PC-3 (cell line): ENCODE data around the gene SNX19.

Experiments used
- EZH2 ChIP-seq: fragments of 300-600 bp; sonication (generic); IDR thresholded peaks from one replicate; pipeline ENCODE4 v1.6.1; 2017; ENCODE audit warnings: antibody characterized with exemption, mild to moderate bottlenecking, low read length; ENCODE audit not compliant: unreplicated experiment
- EZH2phosphoT487 ChIP-seq: fragments of 300-600 bp; sonication (generic); IDR thresholded peaks from 2 replicates; pipeline ENCODE4 v1.6.1; 2018; ENCODE audit warnings: mild to moderate bottlenecking, antibody characterized with exemption, low read length, borderline replicate concordance
- TF ChIP-seq, protein P1 (sequence below): fragments of 300-600 bp; sonication (generic); conservative IDR thresholded peaks from 2 replicates; pipeline ENCODE4 v1.5.1; 2017; ENCODE audit warnings: antibody characterized with exemption, low read depth, mild to moderate bottlenecking, low read length

DNA sequence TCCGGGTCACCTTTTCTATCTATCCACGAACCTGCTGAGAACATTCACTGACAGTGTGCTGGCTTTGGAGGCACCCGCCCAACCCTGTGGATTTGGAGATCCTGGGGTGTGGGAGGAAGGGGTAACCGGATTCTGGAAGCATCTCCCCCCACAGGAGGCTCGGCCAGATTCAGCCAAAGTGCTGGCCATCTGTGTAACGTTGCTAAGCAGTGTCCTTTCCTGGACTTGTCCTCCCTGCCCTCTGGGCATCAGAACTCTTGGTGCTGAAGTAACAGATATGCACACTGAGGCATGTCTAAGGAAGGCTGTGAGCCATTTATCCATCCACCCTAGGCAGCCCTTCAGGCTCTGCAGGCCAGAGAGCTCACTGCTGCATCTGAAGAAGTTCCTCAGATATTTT is 85.7 kb downstream of the SNX19 start:
- TF ChIP-seq, protein P1, sequence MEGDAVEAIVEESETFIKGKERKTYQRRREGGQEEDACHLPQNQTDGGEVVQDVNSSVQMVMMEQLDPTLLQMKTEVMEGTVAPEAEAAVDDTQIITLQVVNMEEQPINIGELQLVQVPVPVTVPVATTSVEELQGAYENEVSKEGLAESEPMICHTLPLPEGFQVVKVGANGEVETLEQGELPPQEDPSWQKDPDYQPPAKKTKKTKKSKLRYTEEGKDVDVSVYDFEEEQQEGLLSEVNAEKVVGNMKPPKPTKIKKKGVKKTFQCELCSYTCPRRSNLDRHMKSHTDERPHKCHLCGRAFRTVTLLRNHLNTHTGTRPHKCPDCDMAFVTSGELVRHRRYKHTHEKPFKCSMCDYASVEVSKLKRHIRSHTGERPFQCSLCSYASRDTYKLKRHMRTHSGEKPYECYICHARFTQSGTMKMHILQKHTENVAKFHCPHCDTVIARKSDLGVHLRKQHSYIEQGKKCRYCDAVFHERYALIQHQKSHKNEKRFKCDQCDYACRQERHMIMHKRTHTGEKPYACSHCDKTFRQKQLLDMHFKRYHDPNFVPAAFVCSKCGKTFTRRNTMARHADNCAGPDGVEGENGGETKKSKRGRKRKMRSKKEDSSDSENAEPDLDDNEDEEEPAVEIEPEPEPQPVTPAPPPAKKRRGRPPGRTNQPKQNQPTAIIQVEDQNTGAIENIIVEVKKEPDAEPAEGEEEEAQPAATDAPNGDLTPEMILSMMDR: no peak
- TF ChIP-seq EZH2: no peak
- TF ChIP-seq EZH2phosphoT487: no peak
